GM19455 (cell line): ENCODE measurements around the gene CTBP2.

Experiments used
- ATAC-seq: cut with Tn5 transposase; IDR thresholded peaks from one replicate; pipeline ENCODE4 v1.9.1; 2021; ENCODE audit not compliant: unreplicated experiment

The CTBP2 gene

DNA sequence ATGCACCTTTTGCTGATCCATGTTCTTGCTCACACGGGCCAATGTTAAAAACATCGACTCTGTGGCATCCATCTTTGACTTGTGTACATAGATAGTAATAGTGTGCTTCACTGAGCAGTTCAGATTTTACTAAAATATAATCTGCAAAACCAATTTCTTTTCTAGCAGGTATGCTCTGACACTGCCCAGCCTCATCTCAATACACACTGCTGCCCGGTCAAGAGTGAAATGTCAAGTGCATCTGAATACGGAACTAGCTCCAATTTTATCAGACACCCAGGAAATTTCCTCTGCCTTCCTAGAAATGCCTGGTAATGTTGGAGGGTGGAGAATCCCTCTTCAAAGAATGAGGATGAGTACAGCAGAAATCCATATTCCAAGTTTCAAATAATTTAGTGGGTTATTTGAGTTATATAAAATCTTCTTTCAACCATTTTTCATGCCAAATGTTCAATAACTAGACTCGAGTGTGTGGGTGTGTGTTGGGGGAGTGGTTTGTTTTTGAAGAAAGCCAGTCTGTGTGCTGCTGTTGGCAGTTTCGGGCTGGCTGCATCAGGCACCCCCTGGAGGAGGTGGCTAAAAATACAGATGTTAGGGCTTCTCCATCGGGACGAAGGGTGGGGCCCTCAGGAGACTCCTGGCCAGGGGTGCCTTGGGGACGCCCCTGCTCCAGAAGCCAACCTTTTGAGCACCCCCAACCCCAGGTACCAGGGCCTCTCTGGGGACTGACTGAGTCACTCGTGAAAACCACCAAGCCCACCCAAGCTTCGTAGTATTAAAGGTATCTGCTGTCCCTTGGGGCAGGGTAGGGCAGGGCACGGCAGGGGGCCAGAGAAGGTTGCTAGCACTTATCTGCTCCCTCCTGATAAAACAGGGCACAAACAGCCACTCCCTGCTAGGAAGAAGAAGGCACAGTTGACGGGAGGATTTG is 15.4 kb downstream of the CTBP2 start:
- ATAC-seq: no peak

- ATAC-seq: no peak
These were observed 16.2 kb downstream of the CTBP2 start for GRCh38 chr10:125144206-125144605.

GRCh38 chr10:125142946-125143345 is 17.4 kb downstream of the CTBP2 start:
- no peak for ATAC-seq

- ATAC-seq: no peak
These were observed 18.4 kb downstream of the CTBP2 start for GRCh38 chr10:125141860-125142484.

DNA sequence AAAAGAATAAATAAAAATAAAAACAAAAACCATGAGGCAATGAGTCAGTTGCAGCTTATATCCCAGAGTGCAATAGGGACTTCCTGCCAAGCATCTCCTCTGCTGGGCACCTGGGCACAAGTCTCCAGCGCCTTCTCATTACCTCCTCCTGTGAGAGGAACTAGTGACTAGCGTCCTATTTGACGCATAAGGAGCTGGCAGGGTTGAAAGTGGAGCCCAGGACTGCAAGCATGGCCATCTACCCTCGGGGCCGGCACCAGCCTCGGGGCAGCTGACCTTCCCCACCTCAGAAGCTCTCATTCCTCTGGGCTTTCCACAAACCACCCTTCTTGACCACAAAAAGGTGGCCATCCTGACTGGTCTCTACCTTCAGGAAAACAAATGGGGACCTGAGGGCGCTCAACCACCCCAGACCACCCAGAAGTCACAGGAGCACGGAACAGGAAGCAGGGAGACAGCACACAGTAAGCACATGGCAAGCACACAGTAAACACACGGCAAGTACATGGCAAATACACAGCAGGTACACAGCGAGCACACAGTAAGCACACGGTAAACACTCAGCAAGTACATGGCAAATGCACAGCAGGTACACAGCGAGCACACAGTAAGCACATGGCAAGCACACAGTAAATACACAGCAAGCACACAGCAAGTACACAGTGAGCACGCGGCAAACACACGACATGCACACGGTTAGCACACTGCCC is 19.1 kb downstream of the CTBP2 start:
- no peak for ATAC-seq

DNA sequence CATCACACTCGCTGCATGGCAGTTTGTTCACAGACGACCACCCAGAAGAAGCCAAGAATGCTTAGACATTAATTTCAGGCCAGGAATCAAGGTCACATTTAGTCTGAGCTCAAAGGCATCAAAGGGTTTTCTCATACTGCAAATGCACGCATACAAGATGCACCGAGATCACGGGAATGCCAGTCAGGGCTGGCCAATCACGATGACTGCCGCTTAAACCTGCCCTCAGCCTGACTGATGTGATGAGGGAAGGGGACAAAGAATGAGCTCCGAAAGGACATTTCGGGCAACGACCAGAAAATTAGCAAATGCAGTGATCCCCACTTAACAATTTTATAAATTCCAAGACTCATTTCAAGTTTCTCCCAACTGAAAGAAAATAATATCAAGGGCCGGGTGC is 20.2 kb downstream of the CTBP2 start:
- ATAC-seq: no peak

- no peak for ATAC-seq
These were observed 22.5 kb downstream of the CTBP2 start for GRCh38 chr10:125137601-125138438.

DNA sequence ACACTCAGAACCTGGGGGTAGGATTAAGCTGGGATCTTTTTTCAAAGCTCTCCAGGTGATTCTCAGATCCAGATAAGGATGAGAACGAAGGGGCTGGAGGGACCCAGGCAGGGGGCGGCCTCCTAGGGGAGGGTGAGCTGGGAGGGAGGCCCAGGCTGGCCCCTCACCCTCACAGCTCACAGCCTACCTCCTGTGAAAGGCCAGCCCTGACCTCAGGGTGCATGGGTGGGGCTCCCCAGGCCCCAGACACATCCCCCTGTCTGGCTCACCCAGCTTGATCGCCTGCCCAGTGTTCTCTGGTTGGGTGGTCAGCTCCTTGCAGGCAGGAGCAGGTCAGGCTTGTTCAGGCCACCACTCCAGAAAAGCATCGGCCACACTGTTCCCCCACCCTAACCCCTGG is 24.3 kb downstream of the CTBP2 start:
- no peak for ATAC-seq

- ATAC-seq: no peak
These were observed 24.7 kb downstream of the CTBP2 start for GRCh38 chr10:125135771-125136035.

- no peak for ATAC-seq
These were observed 25.2 kb downstream of the CTBP2 start for GRCh38 chr10:125134916-125135770.

- no peak for ATAC-seq
These were observed 25.9 kb downstream of the CTBP2 start for GRCh38 chr10:125134483-125134848.

- ATAC-seq: no peak
These were observed 26.5 kb downstream of the CTBP2 start for GRCh38 chr10:125133696-125134482.

- ATAC-seq: no peak
These were observed 28.0 kb downstream of the CTBP2 start for GRCh38 chr10:125132344-125132743.

DNA sequence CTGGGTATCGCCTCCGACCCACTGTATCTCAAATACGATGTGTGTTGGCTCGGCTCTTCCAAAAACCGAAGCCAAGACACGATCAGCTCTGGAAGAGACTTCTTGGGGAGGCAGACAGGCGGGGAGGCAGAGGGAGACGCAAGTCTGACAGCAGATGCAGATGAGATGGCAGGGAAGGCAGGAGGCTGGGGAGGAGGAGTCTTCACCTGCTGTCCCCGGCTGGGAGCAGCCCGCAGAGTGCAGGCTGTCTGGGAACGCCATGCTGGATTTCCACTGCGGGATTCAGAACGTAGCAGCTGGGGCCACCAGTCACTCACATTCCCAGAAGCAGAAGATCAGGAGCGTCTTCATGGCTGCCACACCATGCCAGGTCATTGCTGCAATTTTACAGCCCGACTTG is 29.4 kb downstream of the CTBP2 start:
- ATAC-seq: no peak

- ATAC-seq: no peak
These were observed 30.1 kb downstream of the CTBP2 start for GRCh38 chr10:125130260-125130659.

- no peak for ATAC-seq
These were observed 31.3 kb downstream of the CTBP2 start for GRCh38 chr10:125129076-125129458.

- no peak for ATAC-seq
These were observed 31.8 kb downstream of the CTBP2 start for GRCh38 chr10:125128397-125129075.

DNA sequence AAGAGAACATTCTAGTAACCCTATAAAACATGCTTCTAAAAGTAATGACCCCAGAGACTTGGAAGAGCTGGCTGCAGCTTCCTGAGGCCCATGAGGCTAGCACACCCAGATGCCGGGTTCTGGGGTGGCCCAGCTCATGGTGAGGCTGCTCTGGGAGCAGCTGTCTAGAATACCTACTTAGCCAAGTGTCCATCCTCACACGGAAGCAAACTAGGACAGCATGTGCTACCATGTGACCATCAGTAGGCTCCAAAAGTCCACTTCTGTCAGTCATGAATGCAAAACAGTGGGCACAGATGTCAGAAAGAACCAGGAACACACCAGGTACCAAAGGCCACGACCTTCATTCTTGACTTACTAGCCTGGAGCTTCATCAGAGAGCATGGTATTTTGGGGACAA is 32.4 kb downstream of the CTBP2 start:
- no peak for ATAC-seq

GRCh38 chr10:125127110-125127509 is 33.3 kb downstream of the CTBP2 start:
- ATAC-seq: no peak
